NCI-H1694 (cell line): Measurements from ENCODE around the gene ATG5.
A peak's percentile ranks its signal among the peaks of the same experiment; 100 is the strongest.

Experiments
- DNase-seq: peaks from one replicate; lab custom pipeline; 2025; lab: John Stamatoyannopoulos, UW

The ATG5 gene

DNA sequence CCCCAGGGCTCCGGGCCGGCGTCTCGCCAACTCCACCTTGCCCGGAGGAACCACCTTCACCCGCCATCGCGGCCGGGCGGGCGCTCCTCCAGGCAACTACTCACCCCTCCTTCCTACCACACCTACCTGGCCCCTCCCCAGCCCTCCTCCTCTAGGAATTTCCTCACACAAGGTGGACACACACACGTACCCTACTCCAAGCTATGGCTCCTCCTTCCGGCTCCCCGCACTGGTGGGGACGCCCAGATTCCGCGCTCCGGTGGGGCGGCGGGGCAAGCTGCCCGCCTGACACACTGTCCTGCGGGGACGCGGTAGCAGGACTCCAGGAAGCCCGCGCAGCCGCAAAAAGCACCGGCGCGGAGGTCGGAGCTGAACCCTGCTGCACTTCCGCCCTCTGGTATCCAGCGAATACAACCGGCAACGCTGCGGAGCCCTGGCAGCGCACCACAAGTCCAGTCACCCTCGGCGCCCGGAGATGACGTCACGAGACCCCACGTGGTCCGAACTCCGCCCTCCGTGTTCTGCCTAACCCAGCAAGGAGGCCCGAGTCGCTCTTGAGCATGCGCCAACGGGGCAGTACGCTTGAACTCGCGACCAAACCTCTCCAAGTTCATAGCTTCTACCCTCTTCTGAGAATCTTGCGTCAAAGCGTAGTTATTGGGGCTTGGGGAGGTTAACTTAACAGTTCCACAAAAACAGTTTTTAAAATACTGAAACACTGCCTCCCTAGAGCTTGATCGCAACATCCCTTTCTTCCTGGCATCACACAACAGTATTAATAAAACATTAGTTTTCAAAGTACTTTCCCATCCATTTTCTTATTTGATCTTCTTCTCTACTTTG, at the start of gene ATG5:
ATG5 (minus strand) TSS at position 425 of the 843 bp plus-strand sequence. CDS start 9,552 bp downstream, outside the sequence.
- peak; percentile 88 for DNase-seq

DNA sequence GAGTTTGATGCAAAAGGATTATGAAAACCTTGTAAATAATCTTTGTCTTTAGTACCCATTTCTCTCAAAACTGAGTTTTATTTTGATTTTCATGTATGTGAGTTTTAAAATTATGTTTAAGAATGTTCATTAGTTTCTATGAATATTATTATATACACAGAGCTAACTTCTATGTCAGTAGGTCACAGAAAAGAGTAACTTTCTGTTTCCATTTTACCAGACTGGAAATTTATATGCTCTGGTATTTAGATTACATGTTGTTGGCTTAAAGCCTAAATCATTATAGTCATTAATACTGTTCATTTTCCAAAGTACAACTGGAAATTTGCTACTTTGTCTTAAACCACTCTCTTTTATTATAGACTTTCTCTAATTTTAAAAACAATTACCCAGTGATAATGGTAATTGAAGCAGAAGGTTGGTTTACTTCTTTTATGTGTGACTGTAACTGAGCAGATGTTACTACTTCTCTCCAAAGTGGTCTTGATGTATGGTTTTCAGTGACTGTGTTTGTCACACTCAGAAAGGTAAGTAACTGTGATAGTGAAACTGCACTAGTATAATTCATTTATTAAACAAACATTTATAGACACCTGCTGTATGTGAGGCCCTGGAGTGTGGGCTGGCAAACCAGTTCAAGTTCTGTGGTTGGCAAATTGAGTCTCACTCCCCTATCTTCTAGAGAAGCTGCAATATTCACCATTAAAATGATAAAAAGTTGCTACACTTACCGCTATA, 48.1 kb upstream of the ATG5 start:
- no peak for DNase-seq

DNA sequence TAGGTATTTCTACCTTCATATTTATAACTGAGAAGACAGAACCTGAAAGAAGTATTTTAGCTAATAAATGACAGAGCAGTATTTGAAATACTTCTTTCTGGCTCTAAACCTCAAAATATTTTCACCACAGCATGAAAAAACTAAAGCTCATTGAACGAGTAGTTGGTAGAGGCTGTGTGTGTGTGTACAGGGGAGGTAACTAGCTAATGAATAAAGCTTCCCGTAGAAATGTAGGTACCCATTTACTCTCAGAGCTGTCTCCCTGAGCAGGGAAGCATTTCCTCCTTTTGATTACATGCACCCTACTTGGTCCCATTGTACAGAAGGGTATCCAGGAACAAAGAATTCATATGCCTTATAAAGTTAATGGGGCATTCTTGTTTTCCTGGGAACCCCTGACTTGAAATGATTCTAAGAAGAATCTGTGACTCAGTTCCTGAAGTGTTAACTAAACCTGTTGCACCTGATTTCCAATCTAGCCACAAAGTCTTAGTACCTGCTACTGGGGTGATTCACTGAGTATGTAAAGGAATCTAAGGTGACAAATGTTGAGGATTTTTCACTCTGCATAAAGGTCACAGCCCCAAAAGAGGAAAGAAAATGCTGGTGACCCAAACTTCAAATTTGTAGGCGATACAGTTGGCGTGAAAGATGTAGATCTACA, 47.4 kb upstream of the ATG5 start:
- no peak for DNase-seq

DNA sequence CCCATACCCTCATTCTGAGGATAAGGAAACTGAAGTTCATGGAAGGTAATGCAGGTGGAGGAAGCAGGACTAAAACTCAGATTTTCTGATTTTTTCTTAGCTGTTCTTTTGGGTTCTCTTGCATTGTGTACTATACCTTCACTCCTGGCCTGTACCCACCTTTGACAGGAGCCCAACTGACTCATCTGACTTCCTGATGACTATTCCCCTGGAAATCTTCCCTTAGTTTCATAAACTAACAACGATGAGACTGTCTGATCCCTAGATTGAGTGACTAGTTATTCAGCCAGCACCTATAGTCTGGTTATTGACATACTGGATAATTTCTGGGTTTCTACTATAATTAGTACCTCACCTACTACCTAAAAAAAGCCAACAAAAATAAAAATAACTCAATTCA, 45.1 kb upstream of the ATG5 start:
- no peak for DNase-seq

DNA sequence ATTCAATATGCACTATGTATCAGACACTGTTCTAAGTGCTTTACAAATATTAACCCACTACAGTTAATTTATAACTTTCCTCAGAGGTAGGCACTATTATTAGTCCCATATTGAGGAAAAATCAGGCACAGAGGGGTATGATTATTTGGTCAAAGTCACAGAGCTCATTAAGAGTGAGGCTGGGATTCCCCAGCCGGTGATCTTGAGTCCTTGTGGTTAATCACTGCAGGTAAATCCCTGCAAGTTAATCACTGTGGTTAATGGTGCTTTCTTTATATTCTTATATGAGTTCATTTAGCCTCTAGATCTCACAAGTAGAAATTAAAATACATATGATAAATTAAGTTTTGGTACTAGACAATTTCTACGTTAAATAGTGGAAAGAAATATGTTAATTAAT, 44.2 kb upstream of the ATG5 start:
- no peak for DNase-seq

DNA sequence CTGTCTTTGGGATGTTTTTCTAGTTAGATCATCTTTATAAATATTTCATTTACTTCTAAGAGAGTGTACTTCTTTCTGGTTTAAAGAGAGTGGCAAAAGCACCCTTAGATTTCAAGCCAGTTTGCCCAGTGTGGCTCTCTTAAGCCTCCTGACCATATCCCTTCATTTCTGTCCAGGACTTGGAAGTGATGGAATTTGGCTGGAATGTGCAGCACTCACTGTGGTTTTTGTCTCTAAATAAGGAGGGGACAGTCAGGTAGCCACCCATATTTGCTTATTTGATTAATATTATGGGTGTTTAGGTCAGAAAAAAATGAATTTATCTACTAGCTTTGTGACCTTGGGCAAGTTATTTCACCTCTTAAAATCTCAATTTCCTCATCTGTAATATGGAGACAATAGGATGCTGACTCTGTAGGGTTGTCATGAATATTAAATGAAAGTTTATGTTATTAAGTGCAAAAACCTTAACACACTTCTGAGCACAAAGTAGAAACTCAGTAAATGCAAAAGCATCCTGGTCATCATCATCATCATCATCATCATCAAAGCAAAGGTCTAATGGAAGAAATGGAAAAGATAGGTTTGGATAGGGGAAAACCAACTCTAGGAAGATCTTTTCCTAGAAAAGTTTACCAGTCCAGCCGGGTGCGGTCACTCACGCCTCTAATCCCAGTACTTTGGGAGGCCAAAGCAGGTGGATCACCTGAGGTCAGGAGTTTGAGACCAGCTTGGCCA, 38.0 kb upstream of the ATG5 start:
- DNase-seq, result no peak

DNA sequence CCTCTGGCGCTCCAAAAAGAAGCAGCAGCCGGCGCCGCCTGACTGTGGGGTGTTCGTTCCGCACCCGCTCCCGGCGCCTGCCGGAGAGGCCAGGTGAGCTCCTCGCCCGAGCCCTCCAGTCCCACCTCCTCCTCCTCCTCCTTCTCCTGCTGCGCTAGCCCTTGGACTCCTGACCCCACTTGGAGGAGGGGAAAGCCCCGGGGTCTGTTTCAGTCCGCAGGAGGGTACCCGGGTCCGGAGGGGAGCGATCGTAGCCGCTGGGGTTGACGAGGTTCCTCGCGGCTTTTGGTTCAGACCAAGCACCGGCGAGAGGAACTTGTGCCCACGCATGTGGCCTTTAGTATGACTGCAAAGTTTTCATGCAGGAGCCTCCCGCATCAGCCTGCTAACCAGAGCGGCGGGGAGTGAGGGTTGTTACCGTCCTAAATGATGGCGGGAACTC, 35.5 kb upstream of the ATG5 start:
- no peak for DNase-seq

DNA sequence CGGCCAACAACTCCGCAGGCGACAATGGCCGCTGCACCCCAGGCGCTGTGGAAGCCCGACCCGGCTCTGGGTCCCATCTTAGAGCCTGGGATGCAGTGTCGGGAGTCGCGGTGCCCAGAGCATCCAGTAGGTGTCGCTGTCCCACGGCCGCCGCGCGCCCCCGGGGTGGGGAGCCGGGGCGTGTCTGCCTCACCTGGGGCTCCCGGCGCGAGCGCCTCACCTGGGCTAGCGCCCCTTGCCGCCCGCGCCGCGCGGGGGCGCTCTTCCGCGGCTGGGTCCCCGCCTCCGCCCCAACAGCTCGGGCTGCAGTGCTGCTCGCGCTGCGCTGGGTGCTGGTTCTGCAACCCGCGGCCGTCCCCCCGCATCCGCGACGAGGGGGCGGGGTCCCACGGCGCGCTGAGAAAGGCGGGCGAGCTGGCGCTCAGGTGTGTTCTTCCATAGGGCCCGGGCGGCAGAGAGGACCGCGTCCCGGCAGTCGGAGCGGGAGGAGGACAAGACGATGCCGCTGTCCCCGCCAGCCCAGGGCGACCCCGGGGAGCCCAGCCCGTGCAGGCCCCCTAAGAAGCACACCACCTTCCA, 34.9 kb upstream of the ATG5 start, which contains the start of gene CRYBG1:
CRYBG1 (plus strand) TSS at position 308 of the 579 bp plus-strand sequence; CDS start at position 500, 192 bp downstream.
- peak; percentile 36 for DNase-seq

DNA sequence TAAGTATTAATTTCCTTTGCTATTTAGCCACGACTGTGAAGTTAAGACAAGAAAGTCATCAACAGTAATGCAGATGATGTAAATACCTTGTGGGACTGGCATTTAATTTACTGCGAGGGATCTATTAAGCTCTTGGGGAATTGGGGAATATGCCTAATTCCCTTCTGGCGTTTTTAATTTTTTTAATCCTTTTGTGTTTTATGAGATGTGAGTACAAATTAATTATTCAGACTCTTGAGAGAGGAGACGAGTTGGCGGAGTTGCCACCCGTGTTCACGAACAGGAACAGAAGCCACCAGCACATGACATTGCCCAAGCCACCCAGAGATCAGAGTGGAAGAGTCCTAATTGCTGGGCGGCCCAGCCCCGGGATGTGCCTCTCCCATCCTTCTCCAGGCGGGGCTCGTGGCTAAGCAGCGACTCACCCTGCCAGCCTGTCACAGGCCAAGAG, 34.4 kb upstream of the ATG5 start:
- DNase-seq, result no peak

DNA sequence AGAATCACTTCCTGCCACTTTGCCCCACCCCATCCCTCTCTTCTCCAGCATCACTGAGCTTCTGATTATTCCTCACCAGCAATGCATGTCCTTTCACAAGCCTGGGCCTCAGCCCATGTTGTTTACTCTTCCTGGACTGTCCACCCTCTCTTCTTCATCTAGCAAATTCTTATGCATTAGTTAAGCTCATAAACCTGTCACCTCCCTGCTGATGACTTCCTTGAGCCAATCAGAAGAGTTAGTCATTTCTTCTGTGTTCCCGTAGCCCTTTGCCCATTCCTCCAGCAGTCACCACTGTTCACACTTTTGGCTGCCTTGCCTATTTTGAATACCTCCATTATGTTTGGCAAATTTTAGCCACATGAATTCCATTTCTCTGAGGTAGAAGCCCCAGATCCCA, 30.8 kb upstream of the ATG5 start:
- DNase-seq, result no peak

DNA sequence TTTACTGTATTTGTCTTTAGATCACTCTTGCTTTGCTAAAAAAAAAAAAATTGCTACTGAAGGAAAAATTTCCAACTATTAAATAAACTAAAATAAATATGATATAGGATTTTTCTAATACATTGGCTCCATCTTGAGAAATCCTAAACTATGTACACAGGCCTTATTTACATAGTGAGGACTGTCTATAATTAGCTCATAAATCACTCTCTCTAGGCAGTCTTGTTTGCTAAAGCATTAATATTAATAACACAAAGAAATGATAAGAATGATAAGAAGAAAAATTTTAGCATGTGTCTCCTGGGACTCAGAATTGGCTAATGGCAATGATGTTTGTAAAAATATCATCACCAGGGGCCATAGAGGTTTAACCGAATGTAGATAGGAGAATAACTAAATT, 21.7 kb upstream of the ATG5 start:
- no peak for DNase-seq

DNA sequence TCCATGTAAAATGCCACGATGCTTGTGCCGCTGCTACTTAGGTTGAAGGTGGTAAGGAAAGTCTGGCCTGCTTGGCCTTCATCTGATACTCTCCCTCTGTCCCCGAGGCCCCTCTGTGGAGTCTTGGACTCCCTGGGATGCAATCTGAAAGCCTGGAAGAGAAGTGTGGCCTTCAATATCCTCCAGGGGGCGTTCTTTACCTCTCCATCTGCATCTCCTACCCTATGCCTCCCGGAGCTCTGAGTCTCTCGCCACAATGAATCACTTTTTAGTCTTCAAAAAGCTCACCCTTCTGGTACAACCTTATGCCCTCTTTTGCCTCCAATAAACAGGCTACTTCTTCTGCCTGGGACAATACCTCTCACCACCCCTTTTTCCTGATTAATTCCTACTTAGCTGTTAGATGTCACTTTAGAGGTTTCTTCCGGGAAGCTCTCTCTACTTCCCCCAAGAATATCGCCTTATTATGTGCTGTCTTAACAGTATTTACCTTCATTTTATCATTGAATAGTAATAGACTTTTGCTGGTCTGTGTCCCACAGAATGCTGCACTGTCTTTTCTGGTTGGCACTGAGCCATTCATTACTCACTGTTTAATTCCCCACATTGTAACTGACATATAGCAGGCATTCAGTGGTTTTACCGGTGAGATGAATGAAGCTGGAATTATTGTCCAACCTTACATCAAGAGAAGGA, 13.9 kb upstream of the ATG5 start:
- peak; percentile 41 for DNase-seq

DNA sequence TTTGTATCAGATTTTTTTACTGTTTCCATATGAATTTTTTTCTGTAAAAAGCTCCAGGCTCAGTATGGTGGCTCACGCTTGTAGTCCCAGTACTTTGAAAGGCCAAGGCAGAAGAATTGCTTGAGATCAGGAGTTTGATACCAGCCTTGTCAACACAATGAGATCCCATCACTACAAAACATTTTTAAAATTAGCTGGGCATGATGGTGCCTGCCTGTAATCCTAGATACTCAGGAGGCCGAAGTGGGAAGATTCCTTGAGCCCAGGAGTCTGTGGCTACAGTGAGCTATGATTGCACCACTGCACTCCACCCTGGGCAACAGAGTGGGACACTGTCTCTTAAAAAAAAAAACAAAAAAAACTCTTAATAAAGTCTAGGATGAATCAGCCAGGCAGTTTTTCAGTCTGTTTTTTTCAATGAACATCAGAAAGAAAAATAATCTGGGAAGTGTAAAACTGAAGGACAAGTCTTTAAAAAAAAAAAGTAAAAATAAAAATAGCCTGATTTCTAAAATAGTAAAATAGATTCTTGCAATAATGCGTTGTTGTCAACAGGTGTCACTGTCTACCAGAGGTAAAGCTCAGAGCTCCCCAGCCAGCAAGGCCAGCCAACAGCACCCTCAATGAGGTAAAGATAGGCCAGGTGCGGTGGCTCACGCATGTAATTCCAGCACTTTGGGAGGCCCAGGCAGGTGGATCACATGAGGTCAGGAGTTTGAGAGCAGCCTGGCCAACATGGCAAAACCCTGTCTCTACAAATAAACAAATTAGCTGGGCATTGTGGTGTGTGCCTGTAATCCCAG, 9.3 kb upstream of the ATG5 start:
- no peak for DNase-seq

DNA sequence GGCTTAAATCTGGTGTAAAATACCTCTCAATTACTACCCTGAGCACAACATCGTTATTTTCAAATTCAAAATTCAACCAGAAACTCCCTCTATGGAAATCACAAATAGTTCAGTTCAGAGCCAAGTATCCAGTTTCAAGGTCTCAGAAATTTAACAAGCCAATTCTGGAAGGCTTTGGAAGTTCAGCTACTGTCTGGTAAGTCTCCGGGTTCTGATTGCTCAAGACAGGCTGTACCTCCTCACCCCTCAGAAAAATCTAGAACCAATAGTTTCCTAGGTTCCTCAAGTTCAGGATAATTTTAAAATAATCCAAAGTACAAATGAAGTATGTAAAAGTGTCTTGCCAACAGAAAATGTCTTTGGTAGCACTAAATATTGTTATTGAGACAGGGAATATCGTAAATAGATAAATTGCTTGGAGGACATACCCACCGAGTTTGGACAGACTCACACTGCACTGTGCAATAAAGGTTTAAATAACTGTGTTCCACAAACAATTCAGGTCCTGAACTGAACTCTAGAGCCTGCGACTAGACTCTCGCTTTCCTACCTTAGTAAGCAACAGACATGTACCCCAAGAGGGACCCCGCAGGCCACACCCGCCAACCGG, 729 bp downstream of the ATG5 start:
- no peak for DNase-seq

DNA sequence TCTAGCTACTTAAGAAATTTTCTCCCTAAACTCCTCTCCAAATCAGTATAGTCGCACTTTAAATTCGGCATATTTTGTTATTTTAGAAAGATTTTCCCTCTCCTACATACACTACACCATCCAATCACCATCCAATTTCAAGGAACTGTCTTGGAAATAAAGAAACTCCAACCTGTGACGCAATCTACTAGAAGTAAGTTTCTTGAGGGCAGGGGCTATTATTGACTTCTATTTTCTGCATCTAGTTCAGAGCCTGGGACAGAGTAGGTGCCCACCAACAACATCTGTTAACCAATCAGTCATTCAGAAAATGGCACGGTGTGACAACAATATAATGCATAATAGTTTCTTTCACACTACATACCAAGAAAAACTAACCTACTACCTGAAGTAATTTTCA, 3.6 kb downstream of the ATG5 start:
- no peak for DNase-seq

DNA sequence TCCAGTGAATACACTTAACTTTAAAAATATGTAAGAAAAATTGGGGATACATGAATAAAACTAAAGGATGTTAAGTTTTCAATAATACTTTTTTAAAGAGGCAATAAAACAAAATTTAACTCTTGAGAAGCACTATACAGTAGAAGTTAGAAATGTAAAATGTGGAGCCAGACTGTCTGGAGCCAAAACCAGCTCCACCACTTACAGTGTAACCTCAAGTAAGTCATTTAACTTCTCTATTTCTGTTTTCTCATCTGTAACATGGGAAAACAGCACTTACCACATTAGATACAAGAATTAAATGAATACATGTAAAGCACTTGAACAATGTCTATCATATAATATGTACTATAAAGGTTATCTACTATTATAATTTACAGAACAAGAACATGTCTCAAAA, 6.7 kb downstream of the ATG5 start:
- no peak for DNase-seq

DNA sequence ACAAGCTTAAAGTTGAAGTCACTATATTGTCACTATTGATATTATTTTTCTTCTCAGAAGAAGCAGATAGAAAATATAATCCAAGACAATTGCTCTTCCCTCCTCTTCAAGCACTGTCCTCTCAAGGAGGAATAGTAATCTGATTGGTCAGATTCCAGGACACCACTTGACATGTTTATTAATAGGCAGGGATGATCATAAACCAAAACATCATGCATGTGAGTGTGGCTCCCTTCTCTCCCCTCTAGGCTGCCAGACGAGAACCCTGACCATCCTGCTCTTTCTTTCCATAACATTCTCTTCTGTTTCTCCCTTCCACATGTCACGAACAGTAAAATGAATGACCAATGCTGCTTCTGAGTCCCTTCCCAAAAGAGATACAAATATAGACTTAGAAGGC, 7.5 kb downstream of the ATG5 start:
- no peak for DNase-seq

DNA sequence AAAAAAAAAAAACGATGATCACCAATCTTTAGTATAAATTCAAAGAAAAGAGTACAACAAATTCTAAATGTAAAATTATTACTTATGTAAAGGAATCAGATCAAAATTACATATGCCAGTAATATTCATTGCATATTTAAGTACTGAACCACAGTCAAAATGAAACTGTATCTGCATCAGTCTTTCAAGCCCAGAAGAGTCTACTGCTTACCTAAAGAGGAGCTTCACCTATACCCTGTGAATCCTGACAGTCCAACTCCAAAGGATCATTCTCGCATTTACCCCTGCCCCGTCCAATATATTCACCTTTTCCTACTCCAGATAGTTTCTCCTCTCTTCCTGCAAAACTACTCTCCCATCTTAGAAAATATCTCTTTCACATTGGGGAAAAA, 9.2 kb downstream of the ATG5 start:
- DNase-seq, result no peak

DNA sequence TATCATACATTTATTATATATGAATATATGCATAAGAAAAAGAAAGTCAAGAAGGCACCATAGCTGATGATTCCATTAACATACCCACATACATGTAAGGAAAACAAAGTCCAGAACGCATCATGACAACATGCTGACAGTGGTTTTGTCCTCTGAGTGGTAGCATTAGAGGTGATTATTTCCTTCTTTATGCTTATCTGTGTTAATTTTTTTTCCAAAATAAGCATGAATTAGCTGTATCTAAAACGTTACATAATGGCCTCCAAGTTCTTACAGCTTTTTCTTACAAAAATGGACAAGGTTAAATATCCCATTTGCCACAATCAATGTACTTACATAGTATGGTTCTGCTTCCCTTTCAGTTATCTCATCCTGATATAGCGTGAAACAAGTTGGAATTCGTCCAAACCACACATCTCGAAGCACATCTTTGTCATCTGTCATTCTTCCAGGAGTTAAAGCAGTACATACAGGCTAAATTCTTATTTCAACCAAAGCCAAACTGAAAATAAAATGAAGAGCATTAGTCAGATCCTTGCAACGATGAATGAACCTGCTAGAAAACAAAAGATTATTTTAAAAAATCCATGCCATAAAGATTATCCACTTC, 9.7 kb downstream of the ATG5 start:
- DNase-seq, result no peak
